K562 (cell line): ENCODE measurements around the gene PDCD10. TPM values are rescaled to one million over a fixed set of nuclear protein-coding genes. Genes with fewer than 3 reads are reported as not detected.

Experiments used
- ATAC-seq: fragments of 200-7000 bp; cut with Tn5 transposase; 3 replicates; pipeline ENCODE4 v1.9.1; 2020; ENCODE audit warnings: moderate library complexity
- BruUV-seq: library from RNA; stranded (reverse); fragments of 400-500 nt; replicated peaks from 2 replicates; lab custom pipeline; 2021; lab: Mats Ljungman, UMichigan
- CTCF ChIA-PET: fragments of 300-600 bp; formaldehyde crosslinking; extraction: SDS; loops from one replicate; lab custom pipeline; 2021; ENCODE audit warnings: low intra/inter-chr PET ratio; lab: Yijun Ruan, JAX
- POLR2A ChIA-PET: fragments of 300-600, 350-650 bp; sonication (Branson Sonifier 250); formaldehyde crosslinking; extraction: SDS; loops from one replicate; lab custom pipeline; 2021; ENCODE audit warnings: antibody characterized with exemption, inconsistent platforms; lab: Yijun Ruan, JAX
- DNase-seq, 4 experiments: peaks; one replicate each; pipeline versions ENCODE4 v3.0.0 to v3.0.0-alpha.2; 2011 to 2018; ENCODE audit warnings: low spot score in 3 of 4, mixed read lengths in 3 of 4; ENCODE audit errors: extremely low read depth in 1 of 4
- FAIRE-seq: peaks from 2 replicates; lab custom pipeline; 2011; peaks lifted over from hg19 to GRCh38; lab: Jason Lieb, UNC
- H2AFZ ChIP-seq: 2 replicates; pipeline ENCODE4 v1.6.0; 2011; ENCODE audit warnings: low read depth, low read length, control low read depth, inconsistent platforms
- H3K27ac ChIP-seq: fragments of 200-600 bp; 3 replicates; pipeline ENCODE4 v1.8.0; 2011; ENCODE audit warnings: low read depth, mild to moderate bottlenecking, control low read depth, inconsistent platforms, low read length, moderate library complexity, mixed read lengths; ENCODE audit errors: extremely low read depth
- H3K27me3 ChIP-seq, 2 experiments: fragments of 300-600 bp in 1 of 2; 2 replicates in 1 of 2; 3 replicates in 1 of 2; pipeline versions ENCODE4 v1.6.0 to v1.8.0; 2011; ENCODE audit warnings: inconsistent platforms in 2 of 2, low read length in 2 of 2, mild to moderate bottlenecking in 1 of 2, mixed read lengths in 1 of 2, moderate library complexity in 1 of 2; ENCODE audit not compliant: control insufficient read depth in 2 of 2, insufficient read depth in 2 of 2
- H3K36me3 ChIP-seq: fragments of 300-600 bp; 3 replicates; pipeline ENCODE4 v1.8.0; 2011; ENCODE audit warnings: mild to moderate bottlenecking, low read length, inconsistent platforms; ENCODE audit not compliant: control insufficient read depth, insufficient read depth
- H3K4me1 ChIP-seq, 2 experiments: fragments of 200-600 bp in 1 of 2; replicated peaks in 1 of 2; 2 replicates in 1 of 2; 3 replicates in 1 of 2; pipeline versions ENCODE4 v1.5.1 to v1.8.0; 2011; ENCODE audit warnings: inconsistent platforms in 2 of 2, low read length in 2 of 2, mild to moderate bottlenecking in 1 of 2, mixed read lengths in 1 of 2, moderate library complexity in 1 of 2; ENCODE audit not compliant: control insufficient read depth in 2 of 2, insufficient read depth in 2 of 2
- H3K4me2 ChIP-seq: 2 replicates; pipeline ENCODE4 v1.6.1; 2011; ENCODE audit warnings: low read length, control low read depth, inconsistent platforms, mixed read lengths; ENCODE audit not compliant: insufficient read depth
- H3K4me3 ChIP-seq: fragments of 200-600 bp; sonication (generic), shearing (Covaris generic); 2 replicates; pipeline ENCODE4 v1.5.1; 2016; ENCODE audit warnings: control low read depth, inconsistent platforms
- H3K79me2 ChIP-seq: fragments of 200-600 bp; 3 replicates; pipeline ENCODE4 v1.8.0; 2011; ENCODE audit warnings: low read length, inconsistent platforms; ENCODE audit not compliant: control insufficient read depth, insufficient read depth
- H3K9ac ChIP-seq, 2 experiments: 2 replicates each; pipeline versions ENCODE4 v1.6.0 to v1.6.1; 2011; ENCODE audit warnings: low read depth in 2 of 2, low read length in 2 of 2, control low read depth in 1 of 2, inconsistent platforms in 1 of 2, mild to moderate bottlenecking in 1 of 2, mixed read lengths in 1 of 2; ENCODE audit not compliant: insufficient read depth in 1 of 2
- H3K9me1 ChIP-seq: one replicate; pipeline ENCODE4 v1.6.0; 2011; ENCODE audit warnings: inconsistent platforms, mild to moderate bottlenecking, low read length, moderate library complexity; ENCODE audit not compliant: control insufficient read depth, insufficient read depth
- H3K9me3 ChIP-seq: replicated peaks from 2 replicates; pipeline ENCODE4 v1.5.1; 2011; ENCODE audit warnings: low read depth, low read length, inconsistent platforms; ENCODE audit not compliant: control insufficient read depth, insufficient read depth
- H4K20me1 ChIP-seq: replicated peaks from 2 replicates; pipeline ENCODE4 v1.6.1; 2011; ENCODE audit warnings: low read length, inconsistent platforms, mixed read lengths; ENCODE audit not compliant: control insufficient read depth, insufficient read depth
- CCAR2 ChIP-seq: fragments of 200-400 bp; formaldehyde crosslinking; IDR thresholded peaks from 2 replicates; pipeline ENCODE4 v1.6.1; 2017; ENCODE audit warnings: mild to moderate bottlenecking, low read depth, low read length
- FOXA3 ChIP-seq, 2 experiments: fragments of 450-650 bp in 1 of 2; sonication (generic) in 1 of 2; formaldehyde crosslinking; IDR thresholded peaks in 1 of 2; conservative IDR thresholded peaks in 1 of 2; 2 replicates each; pipeline versions ENCODE4 v1.4.0 to v1.8.0; 2020 to 2022; ENCODE audit warnings: mild to moderate bottlenecking in 2 of 2, missing genetic modification reagents in 1 of 2
- HNRNPUL1 ChIP-seq: fragments of 200-400 bp; formaldehyde crosslinking; IDR thresholded peaks from 2 replicates; pipeline ENCODE4 v1.6.1; 2017; ENCODE audit warnings: low read length
- MEF2D ChIP-seq: conservative IDR thresholded peaks from 2 replicates; pipeline ENCODE4 v1.6.1; 2016; ENCODE audit warnings: low read depth, missing genetic modification characterization, missing compliant biosample characterization
- MTA2 ChIP-seq: fragments of 450-650 bp; IDR thresholded peaks from 2 replicates; pipeline ENCODE4 v1.6.1; 2016; ENCODE audit warnings: low read depth
- PHF8 ChIP-seq: fragments of 200-600 bp; sonication (generic); IDR thresholded peaks from 2 replicates; pipeline ENCODE4 v1.6.1; 2012; ENCODE audit warnings: mixed run types, mild to moderate bottlenecking, inconsistent platforms, low read length, moderate library complexity, borderline replicate concordance
- POLR2AphosphoS5 ChIP-seq: IDR thresholded peaks from 2 replicates; pipeline ENCODE4 v1.6.1; 2011; ENCODE audit warnings: mild to moderate bottlenecking, low read depth, low read length, moderate library complexity; ENCODE audit not compliant: control insufficient read depth, insufficient read depth
- SUPT5H ChIP-seq: fragments of 450-650 bp; IDR thresholded peaks from 2 replicates; pipeline ENCODE4 v1.6.1; 2016
- ZNF239 ChIP-seq: fragments of 250-450 bp; sonication (Bioruptor Pico); IDR thresholded peaks from 2 replicates; pipeline ENCODE4 v1.4.0; 2020; ENCODE audit warnings: mild to moderate bottlenecking
- ZNF384 ChIP-seq: IDR thresholded peaks from 2 replicates; pipeline ENCODE4 v1.6.1; 2012; ENCODE audit warnings: low read depth, low read length, improper control_type of control experiment
- ZNF589 ChIP-seq: fragments of 200-800 bp; sonication (Bioruptor generic); IDR thresholded peaks from 2 replicates; pipeline ENCODE4 v1.6.1; 2016; ENCODE audit warnings: low read depth, missing genetic modification characterization, missing compliant biosample characterization
- ZNF707 ChIP-seq: fragments of 250-450 bp; sonication (Bioruptor Pico); conservative IDR thresholded peaks from 2 replicates; pipeline ENCODE4 v1.8.0; 2022; ENCODE audit warnings: inconsistent platforms, mild to moderate bottlenecking, moderate library complexity
- ZNF830 ChIP-seq: fragments of 250-450 bp; sonication (Bioruptor Pico); IDR thresholded peaks from 2 replicates; pipeline ENCODE4 v1.5.0; 2021; ENCODE audit warnings: mild to moderate bottlenecking
- WGBS: fragments of 100-300 bp; shearing (Covaris generic); methylation state at CpG from one replicate; pipeline ENCODE4 v1.1.6; 2016; ENCODE audit warnings: low coverage, mixed read lengths; ENCODE audit not compliant: insufficient coverage; ENCODE audit errors: missing lambda C conversion rate; 5-methylcytosine and 5-hydroxymethylcytosine counted together
- in situ Hi-C: fragments of 300-500 bp; cut with MboI; formaldehyde crosslinking; loops from 4 replicates; pipeline ENCODE4 v1.15.0; 2018; ENCODE audit warnings: inconsistent platforms, mixed read lengths
- intact Hi-C: fragments of 100-400 bp; cut with micrococcal nuclease; formaldehyde crosslinking; loops from 2 replicates; pipeline ENCODE4 v1.14.2; 2022
- polyA plus RNA-seq, 8 experiments: library from polyadenylated mRNA; depleted of rRNA in 4 of 8; stranded (reverse) in 5 of 8; unstranded in 3 of 8; fragments of >200 nt; fragmentation: Nextera tagmentation in 2 of 8; fragmentation: Illumina TruSeq in 1 of 8; extraction: Ambion mirVana in 2 of 8; extraction: Trizol in 1 of 8; gene quantifications; 2 replicates each; pipeline versions ENCODE4 v1.2.1 to v1.2.3, GENCODE V29; 2011 to 2014; ENCODE audit warnings: inconsistent platforms in 1 of 8, missing spikeins in 1 of 8
- total RNA-seq, 7 experiments: library from RNA; depleted of rRNA in 6 of 7; stranded (reverse); fragments of >200 nt in 6 of 7; fragmentation: Illumina TruSeq in 2 of 7; extraction: Trizol in 2 of 7; gene quantifications; 2 replicates each; pipeline versions ENCODE4 v1.2.1 to v1.2.3, GENCODE V29; 2011 to 2021; ENCODE audit warnings: low replicate concordance in 1 of 7
- TF ChIP-seq, protein P1 (sequence below): sonication (generic); formaldehyde crosslinking; IDR thresholded peaks from 2 replicates; pipeline ENCODE4 v1.8.0; 2022; ENCODE audit warnings: mild to moderate bottlenecking, missing genetic modification reagents
- TF ChIP-seq, protein P2 (sequence below): conservative IDR thresholded peaks from 2 replicates; pipeline ENCODE4 v1.6.1; 2011; ENCODE audit warnings: low read depth, mild to moderate bottlenecking, low read length; ENCODE audit not compliant: control insufficient read depth

The PDCD10 gene
- total and polyA plus RNA-seq, 9 of the 15 experiments (the other 6 are each of a cell fraction or from before 2014, with no cell fraction given): 121 to 476 (median 232) TPM

DNA sequence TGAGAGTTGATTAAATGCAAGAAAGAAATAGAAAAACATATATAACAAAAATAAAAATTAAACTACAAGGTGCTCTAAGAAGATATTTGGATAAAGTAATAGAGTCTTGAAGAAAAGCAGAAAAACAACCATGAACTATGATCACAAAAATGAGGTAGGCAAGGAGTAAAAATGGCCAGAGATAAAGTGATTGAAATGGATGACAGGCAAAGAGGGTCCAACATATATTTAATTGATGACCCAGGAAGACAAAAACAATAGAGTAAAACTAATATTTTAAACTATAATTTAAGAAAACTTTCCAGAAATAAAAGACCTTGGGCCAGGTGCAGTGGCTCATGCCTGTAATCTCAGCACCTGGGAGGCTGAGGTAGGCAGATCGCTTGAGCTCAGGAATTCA, 58.8 kb downstream of the PDCD10 start:
- H3K36me3 ChIP-seq: peaks cover 54% of the 10 kb centered on the region
- no TSS peak for BruUV-seq
- in situ Hi-C loops (no loop called here), intact Hi-C loops (no loop called here)
- ChIA-PET POLR2A (no interaction called here), CTCF (no interaction called here)
- DNase-seq: no peak
- H3K79me2 ChIP-seq: no peaks in the 10 kb centered on the region
- no peak for ATAC-seq
- no peaks in the 10 kb centered on the region for H3K27me3 ChIP-seq
- FAIRE-seq: no peak
- H3K27ac ChIP-seq: no peak overlapping the region
- no peaks in the 10 kb centered on the region for H3K4me1 ChIP-seq
- WGBS: 89% methylated on average over 1 of the region's 1 CpG
- H3K9ac ChIP-seq: no peak overlapping the region
- no peak overlapping the region for H3K4me3 ChIP-seq
- H2AFZ ChIP-seq: no peak overlapping the region
- no peak overlapping the region for H3K4me2 ChIP-seq
- no peaks in the 10 kb centered on the region for H3K9me3 ChIP-seq
- H4K20me1 ChIP-seq: no peaks in the 10 kb centered on the region
- H3K9me1 ChIP-seq: no peaks in the 10 kb centered on the region
- TF ChIP-seq MTA2 (no peak), HNRNPUL1 (no peak), ZNF239 (CRISPR knock-in tag) (no peak), MEF2D (tag) (no peak), PHF8 (no peak), ZNF830 (no peak), POLR2AphosphoS5 (no peak), SUPT5H (no peak), CCAR2 (no peak), ZNF384 (no peak), FOXA3 (CRISPR knock-in tag; conservative IDR thresholded peaks at IDR 0.05 in 1 of 2, IDR thresholded peaks at IDR 0.05 in 1 of 2) (no peak), ZNF589 (CRISPR knock-in tag) (no peak), ZNF707 (CRISPR knock-in tag) (no peak)
- TF ChIP-seq, protein P1, sequence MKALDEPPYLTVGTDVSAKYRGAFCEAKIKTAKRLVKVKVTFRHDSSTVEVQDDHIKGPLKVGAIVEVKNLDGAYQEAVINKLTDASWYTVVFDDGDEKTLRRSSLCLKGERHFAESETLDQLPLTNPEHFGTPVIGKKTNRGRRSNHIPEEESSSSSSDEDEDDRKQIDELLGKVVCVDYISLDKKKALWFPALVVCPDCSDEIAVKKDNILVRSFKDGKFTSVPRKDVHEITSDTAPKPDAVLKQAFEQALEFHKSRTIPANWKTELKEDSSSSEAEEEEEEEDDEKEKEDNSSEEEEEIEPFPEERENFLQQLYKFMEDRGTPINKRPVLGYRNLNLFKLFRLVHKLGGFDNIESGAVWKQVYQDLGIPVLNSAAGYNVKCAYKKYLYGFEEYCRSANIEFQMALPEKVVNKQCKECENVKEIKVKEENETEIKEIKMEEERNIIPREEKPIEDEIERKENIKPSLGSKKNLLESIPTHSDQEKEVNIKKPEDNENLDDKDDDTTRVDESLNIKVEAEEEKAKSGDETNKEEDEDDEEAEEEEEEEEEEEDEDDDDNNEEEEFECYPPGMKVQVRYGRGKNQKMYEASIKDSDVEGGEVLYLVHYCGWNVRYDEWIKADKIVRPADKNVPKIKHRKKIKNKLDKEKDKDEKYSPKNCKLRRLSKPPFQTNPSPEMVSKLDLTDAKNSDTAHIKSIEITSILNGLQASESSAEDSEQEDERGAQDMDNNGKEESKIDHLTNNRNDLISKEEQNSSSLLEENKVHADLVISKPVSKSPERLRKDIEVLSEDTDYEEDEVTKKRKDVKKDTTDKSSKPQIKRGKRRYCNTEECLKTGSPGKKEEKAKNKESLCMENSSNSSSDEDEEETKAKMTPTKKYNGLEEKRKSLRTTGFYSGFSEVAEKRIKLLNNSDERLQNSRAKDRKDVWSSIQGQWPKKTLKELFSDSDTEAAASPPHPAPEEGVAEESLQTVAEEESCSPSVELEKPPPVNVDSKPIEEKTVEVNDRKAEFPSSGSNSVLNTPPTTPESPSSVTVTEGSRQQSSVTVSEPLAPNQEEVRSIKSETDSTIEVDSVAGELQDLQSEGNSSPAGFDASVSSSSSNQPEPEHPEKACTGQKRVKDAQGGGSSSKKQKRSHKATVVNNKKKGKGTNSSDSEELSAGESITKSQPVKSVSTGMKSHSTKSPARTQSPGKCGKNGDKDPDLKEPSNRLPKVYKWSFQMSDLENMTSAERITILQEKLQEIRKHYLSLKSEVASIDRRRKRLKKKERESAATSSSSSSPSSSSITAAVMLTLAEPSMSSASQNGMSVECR (CRISPR knock-in tag): no peak
- TF ChIP-seq, protein P2, sequence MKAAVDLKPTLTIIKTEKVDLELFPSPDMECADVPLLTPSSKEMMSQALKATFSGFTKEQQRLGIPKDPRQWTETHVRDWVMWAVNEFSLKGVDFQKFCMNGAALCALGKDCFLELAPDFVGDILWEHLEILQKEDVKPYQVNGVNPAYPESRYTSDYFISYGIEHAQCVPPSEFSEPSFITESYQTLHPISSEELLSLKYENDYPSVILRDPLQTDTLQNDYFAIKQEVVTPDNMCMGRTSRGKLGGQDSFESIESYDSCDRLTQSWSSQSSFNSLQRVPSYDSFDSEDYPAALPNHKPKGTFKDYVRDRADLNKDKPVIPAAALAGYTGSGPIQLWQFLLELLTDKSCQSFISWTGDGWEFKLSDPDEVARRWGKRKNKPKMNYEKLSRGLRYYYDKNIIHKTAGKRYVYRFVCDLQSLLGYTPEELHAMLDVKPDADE: no peak
